Bone marrow (tissue), 2 donors: Measurements from ENCODE around the gene SCNM1.
"Not testable (repeated sequence)": the region's sequence is repeated elsewhere in the genome, so short reads cannot be mapped to it uniquely, and the experiment has no call there.

ENCODE experiments used
- DNase-seq, 2 donors: peaks; one replicate each; lab custom pipeline; 2025; lab: John Stamatoyannopoulos, UW

SCNM1 gene

GRCh38 chr1:151193304-151193703 lies 27.4 kb downstream of the SCNM1 start:
- DNase-seq, result no peak

GRCh38 chr1:151193856-151194255 lies 27.9 kb downstream of the SCNM1 start:
- no peak for DNase-seq

GRCh38 chr1:151194894-151195594 lies 29.1 kb downstream of the SCNM1 start:
- not testable (repeated sequence) for DNase-seq

- DNase-seq, result peak in 1 of 2 donors; percentile 77
Measured at GRCh38 chr1:151196292-151196800, 30.4 kb downstream of the SCNM1 start.

GRCh38 chr1:151197863-151198253 lies 31.9 kb downstream of the SCNM1 start:
- no peak for DNase-seq

GRCh38 chr1:151198254-151199127 lies 32.5 kb downstream of the SCNM1 start, which contains the start of gene PIP5K1A:
Gene PIP5K1A (plus strand): TSS chr1:151198552. CDS start chr1:151198997, 445 bp downstream.
- peak; percentile 94 to 98 for DNase-seq

- DNase-seq, result no peak
Measured at GRCh38 chr1:151199873-151200581, 34.1 kb downstream of the SCNM1 start.

GRCh38 chr1:151205381-151205965 lies 39.5 kb downstream of the SCNM1 start:
- DNase-seq, result not testable (repeated sequence)

- no peak for DNase-seq
Measured at GRCh38 chr1:151210830-151211229, 44.9 kb downstream of the SCNM1 start.

GRCh38 chr1:151211972-151212705 lies 46.2 kb downstream of the SCNM1 start:
- no peak for DNase-seq

GRCh38 chr1:151213560-151213959 lies 47.6 kb downstream of the SCNM1 start:
- no peak for DNase-seq
